MV-4-11 (cell line): ENCODE results near the gene DRP2.
"Not testable (repeated sequence)": the region's sequence is repeated elsewhere in the genome, so short reads cannot be mapped to it uniquely, and the experiment has no call there.

Experiments
- DNase-seq: peaks from one replicate; lab custom pipeline; 2025; lab: John Stamatoyannopoulos, UW

The DRP2 gene

GRCh38 chrX:101219116-101219863 lies at the start of gene DRP2:
DRP2 (plus strand) TSS chrX:101219786; CDS start chrX:101231648, 11,862 bp downstream.
- no peak for DNase-seq

- DNase-seq, result no peak
Measured at GRCh38 chrX:101171883-101172400, 47.6 kb upstream of the DRP2 start.

- no peak for DNase-seq
Measured at GRCh38 chrX:101176439-101176838, 43.1 kb upstream of the DRP2 start.

- not testable (repeated sequence) for DNase-seq
Measured at GRCh38 chrX:101184876-101185275, 34.7 kb upstream of the DRP2 start.

GRCh38 chrX:101187961-101188360 lies 31.6 kb upstream of the DRP2 start:
- DNase-seq, result not testable (repeated sequence)

GRCh38 chrX:101190736-101191135 lies 28.9 kb upstream of the DRP2 start:
- DNase-seq, result no peak

GRCh38 chrX:101191217-101191750 lies 28.3 kb upstream of the DRP2 start:
- DNase-seq, result no peak

GRCh38 chrX:101195442-101196173 lies 24.0 kb upstream of the DRP2 start:
- no peak for DNase-seq

- DNase-seq, result peak; percentile 0
Measured at GRCh38 chrX:101203761-101204351, 15.7 kb upstream of the DRP2 start.

- DNase-seq, result peak; percentile 46
Measured at GRCh38 chrX:101206471-101206870, 13.1 kb upstream of the DRP2 start.

- DNase-seq, result no peak
Measured at GRCh38 chrX:101208152-101208905, 11.3 kb upstream of the DRP2 start.

GRCh38 chrX:101210630-101211029 lies 9.0 kb upstream of the DRP2 start:
- DNase-seq, result no peak

- no peak for DNase-seq
Measured at GRCh38 chrX:101217689-101218088, 1.9 kb upstream of the DRP2 start.

- DNase-seq, result no peak
Measured at GRCh38 chrX:101219864-101220346, 319 bp downstream of the DRP2 start.

GRCh38 chrX:101220662-101221260 lies 1.2 kb downstream of the DRP2 start:
- DNase-seq, result no peak

GRCh38 chrX:101223226-101223625 lies 3.6 kb downstream of the DRP2 start:
- no peak for DNase-seq

GRCh38 chrX:101229170-101229569 lies 9.6 kb downstream of the DRP2 start:
- DNase-seq, result no peak

- no peak for DNase-seq
Measured at GRCh38 chrX:101230636-101231035, 11.1 kb downstream of the DRP2 start.

GRCh38 chrX:101231080-101231479 lies 11.5 kb downstream of the DRP2 start:
- no peak for DNase-seq

- DNase-seq, result no peak
Measured at GRCh38 chrX:101232316-101232715, 12.7 kb downstream of the DRP2 start.

GRCh38 chrX:101237041-101237440 lies 17.5 kb downstream of the DRP2 start:
- DNase-seq, result no peak
